ENCODE measurements around the gene IL17B.
A peak's percentile ranks its signal among the peaks of the same experiment; 100 is the strongest.

Gene IL17B

DNA sequence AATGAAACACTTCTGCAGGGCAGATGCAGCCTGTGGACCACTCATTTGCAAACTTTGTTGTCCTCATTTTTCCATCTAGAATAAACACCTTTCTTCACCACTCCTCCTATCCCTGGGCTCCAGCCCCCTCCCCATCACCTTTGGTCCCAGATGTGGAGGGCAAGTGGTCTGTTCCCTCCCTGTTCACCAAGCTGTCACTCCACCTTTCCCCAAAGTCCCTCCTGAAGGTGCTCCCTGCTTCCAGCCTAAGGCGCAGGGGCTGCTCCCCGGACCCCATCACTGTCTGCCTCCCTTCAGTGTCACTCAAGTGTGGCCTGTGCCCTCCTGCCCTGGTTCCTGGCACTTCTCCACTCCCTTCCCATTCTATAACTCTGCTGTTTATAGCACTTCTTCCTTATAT, 14.4 kb downstream of the IL17B start:
- Mint-ChIP-seq H3K27me3 (ENCODE audit: low read depth) (peaks cover 7% of the 10 kb centered on the region), H3K4me1 (peaks cover 12% of the 10 kb centered on the region), H3K9me3 (no peaks in the 10 kb centered on the region), H3K36me3 (ENCODE audit: low read depth) (no peaks in the 10 kb centered on the region), H3K4me3 (no peak overlapping the region), H3K27ac (no peak overlapping the region)
- no peak for TF ChIP-seq CTCF (IDR thresholded peaks at IDR 0.05; ENCODE audit: unreplicated experiment in 3 of 3)

DNA sequence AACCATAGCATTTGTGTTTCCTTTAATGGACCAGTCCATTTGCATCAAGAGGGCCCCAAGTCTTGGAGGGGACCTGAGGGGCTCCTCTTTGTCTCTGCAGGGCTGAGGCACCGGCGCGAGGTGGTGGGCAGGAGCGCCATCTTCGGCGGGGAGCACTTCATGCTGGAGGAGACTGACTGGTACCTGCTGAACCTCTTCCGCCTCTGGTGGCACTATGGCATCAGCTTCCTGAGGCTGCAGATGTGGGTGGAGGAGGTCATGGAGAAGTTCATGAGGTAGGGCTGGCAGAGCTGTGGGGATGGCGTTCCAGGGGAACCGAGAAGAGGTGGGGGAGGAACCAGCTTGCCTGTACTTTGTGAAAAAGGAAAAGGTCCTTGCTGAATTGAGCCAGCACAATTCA, 15.2 kb downstream of the IL17B start:
- Mint-ChIP-seq H3K4me1 (peaks cover 10% of the 10 kb centered on the region), H3K27ac (no peak overlapping the region), H3K9me3 (no peaks in the 10 kb centered on the region), H3K4me3 (no peak overlapping the region), H3K27me3 (ENCODE audit: low read depth) (peaks cover 7% of the 10 kb centered on the region), H3K36me3 (ENCODE audit: low read depth) (no peaks in the 10 kb centered on the region)
- no peak for TF ChIP-seq CTCF (IDR thresholded peaks at IDR 0.05; ENCODE audit: unreplicated experiment in 3 of 3)

GRCh38 chr5:149363358-149363757, 15.7 kb downstream of the IL17B start:
- Mint-ChIP-seq H3K36me3 (ENCODE audit: low read depth) (no peaks in the 10 kb centered on the region), H3K4me3 (no peak overlapping the region), H3K9me3 (no peaks in the 10 kb centered on the region), H3K27ac (no peak overlapping the region), H3K4me1 (peaks cover 16% of the 10 kb centered on the region), H3K27me3 (ENCODE audit: low read depth) (peaks cover 7% of the 10 kb centered on the region)
- no peak for TF ChIP-seq CTCF (IDR thresholded peaks at IDR 0.05; ENCODE audit: unreplicated experiment in 3 of 3)

- Mint-ChIP-seq H3K4me3 (no peak overlapping the region), H3K27ac (no peak overlapping the region), H3K27me3 (ENCODE audit: low read depth) (peaks cover 4% of the 10 kb centered on the region), H3K9me3 (no peaks in the 10 kb centered on the region), H3K4me1 (peaks cover 15% of the 10 kb centered on the region), H3K36me3 (ENCODE audit: low read depth) (no peaks in the 10 kb centered on the region)
- no peak for TF ChIP-seq CTCF (IDR thresholded peaks at IDR 0.05; ENCODE audit: unreplicated experiment in 3 of 3)
Measured at GRCh38 chr5:149362541-149362940, 16.6 kb downstream of the IL17B start.

GRCh38 chr5:149360272-149360671, 18.8 kb downstream of the IL17B start:
- Mint-ChIP-seq H3K9me3 (no peaks in the 10 kb centered on the region), H3K27me3 (ENCODE audit: low read depth) (peaks cover 4% of the 10 kb centered on the region), H3K4me1 (peaks cover 13% of the 10 kb centered on the region), H3K4me3 (peak overlapping the region; percentile 27 to 67 (median 62)), H3K36me3 (ENCODE audit: low read depth) (peaks cover 2% of the 10 kb centered on the region), H3K27ac (no peak overlapping the region)
- no peak for TF ChIP-seq CTCF (IDR thresholded peaks at IDR 0.05; ENCODE audit: unreplicated experiment in 3 of 3)

DNA sequence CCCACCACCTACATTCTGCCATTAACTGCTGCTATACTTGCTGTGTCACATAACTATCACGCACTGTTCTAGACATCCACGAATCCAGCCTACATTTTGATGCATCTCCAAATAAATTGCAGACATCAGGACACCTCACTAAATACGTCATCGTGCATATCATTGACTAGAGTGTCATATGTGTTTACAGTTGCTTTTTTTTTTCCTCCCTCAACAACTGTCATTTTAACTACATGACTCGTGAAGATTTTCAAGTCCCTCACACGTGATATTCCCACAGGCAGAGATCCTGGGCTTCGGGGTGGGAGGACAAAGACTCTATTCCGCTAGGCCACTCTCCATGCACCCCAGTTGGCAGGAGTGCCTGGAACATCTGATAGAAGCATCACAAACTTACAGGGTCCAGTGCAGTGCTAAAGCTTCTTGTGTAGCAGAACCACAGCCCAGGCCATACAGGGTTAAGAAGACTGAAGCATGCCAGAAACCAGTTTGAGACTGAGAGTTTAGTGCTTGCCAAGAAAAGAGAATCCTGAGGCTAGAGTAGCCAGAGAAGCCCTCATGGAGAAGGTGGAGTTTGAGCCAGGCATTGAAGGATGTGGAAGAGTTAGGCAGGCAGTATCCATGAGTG, 20.1 kb downstream of the IL17B start:
- TF ChIP-seq CTCF (IDR thresholded peaks at IDR 0.05; ENCODE audit: unreplicated experiment in 3 of 3) = no peak
- Mint-ChIP-seq H3K4me3 (peak overlapping the region; percentile 89 to 93 (median 90)), H3K36me3 (ENCODE audit: low read depth) (peaks cover 12% of the 10 kb centered on the region), H3K27ac (peak overlapping the region in 1 of 3 experiments; percentile 33), H3K9me3 (no peaks in the 10 kb centered on the region), H3K27me3 (ENCODE audit: low read depth) (peaks cover 4% of the 10 kb centered on the region), H3K4me1 (peaks cover 13% of the 10 kb centered on the region)

Data from nephron (organoid).